Tibial nerve (tissue), 3 donors: Measurements from ENCODE around the gene ANXA10.

ENCODE experiments used
- POLR2A ChIP-seq, 2 donors: fragments of 450-650 bp; IDR thresholded peaks; one replicate each; pipeline ENCODE4 v1.6.1; 2017; ENCODE audit warnings: antibody characterized with exemption in 2 of 2, mild to moderate bottlenecking in 2 of 2, moderate library complexity in 2 of 2
- TF ChIP-seq, protein P1 (sequence below), 5 experiments: fragments of 200-600 bp in 3 of 5; fragments of 450-650 bp in 2 of 5; sonication (generic) in 3 of 5; IDR thresholded peaks; one replicate each; pipeline ENCODE4 v1.5.1; 2016 to 2019; ENCODE audit warnings: antibody characterized with exemption in 5 of 5, mild to moderate bottlenecking in 3 of 5, moderate library complexity in 2 of 5

DNA sequence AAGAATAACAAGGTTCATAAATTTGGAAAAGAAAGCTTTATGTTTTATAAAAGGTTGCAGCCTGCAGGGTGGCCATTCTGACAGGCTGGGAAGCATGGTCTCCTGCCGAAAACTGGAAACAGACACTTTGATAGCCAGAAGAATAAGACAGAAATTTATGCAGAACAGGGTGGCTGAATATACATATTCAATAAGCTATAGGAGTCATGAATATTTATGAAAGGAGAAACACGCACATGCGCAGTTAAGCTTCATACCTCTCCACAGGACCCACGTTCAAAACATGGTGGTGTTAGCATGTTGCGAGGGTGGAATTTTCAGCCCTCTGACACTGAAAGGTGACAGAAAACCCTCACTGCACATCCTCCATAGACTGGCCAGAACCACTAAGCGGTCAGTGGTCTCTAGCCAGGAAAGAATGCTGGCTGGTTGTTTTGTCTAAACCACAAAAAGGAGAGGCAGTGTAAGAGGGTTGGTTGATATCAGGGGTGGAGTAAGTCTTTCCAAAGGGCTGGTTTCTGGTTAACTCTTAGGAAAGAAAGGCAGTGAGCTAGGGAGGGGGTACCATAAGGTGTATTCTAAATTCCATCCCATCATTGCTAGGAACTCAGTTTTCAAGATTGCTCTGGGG, 58.2 kb downstream of the ANXA10 start:
- no peak for TF ChIP-seq POLR2A (IDR thresholded peaks at IDR 0.05)
- TF ChIP-seq, protein P1, sequence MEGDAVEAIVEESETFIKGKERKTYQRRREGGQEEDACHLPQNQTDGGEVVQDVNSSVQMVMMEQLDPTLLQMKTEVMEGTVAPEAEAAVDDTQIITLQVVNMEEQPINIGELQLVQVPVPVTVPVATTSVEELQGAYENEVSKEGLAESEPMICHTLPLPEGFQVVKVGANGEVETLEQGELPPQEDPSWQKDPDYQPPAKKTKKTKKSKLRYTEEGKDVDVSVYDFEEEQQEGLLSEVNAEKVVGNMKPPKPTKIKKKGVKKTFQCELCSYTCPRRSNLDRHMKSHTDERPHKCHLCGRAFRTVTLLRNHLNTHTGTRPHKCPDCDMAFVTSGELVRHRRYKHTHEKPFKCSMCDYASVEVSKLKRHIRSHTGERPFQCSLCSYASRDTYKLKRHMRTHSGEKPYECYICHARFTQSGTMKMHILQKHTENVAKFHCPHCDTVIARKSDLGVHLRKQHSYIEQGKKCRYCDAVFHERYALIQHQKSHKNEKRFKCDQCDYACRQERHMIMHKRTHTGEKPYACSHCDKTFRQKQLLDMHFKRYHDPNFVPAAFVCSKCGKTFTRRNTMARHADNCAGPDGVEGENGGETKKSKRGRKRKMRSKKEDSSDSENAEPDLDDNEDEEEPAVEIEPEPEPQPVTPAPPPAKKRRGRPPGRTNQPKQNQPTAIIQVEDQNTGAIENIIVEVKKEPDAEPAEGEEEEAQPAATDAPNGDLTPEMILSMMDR (IDR thresholded peaks at IDR 0.05): no peak
